IMR-90 (cell line): Measurements from ENCODE around the gene INSYN2A. TPM values are rescaled to one million over a fixed set of nuclear protein-coding genes. Genes with fewer than 3 reads are reported as not detected.

Source experiments
- ATAC-seq: fragments of 200-7000 bp; cut with Tn5 transposase; 2 replicates; pipeline ENCODE4 v1.9.1; 2020; ENCODE audit warnings: low read depth, mild to moderate bottlenecking, moderate library complexity
- BruUV-seq: library from RNA; stranded (reverse); fragments of 400-500 nt; replicated peaks from 2 replicates; lab custom pipeline; 2021; lab: Mats Ljungman, UMichigan
- CTCF ChIA-PET: fragments of 300-600 bp; formaldehyde crosslinking; extraction: SDS; loops from one replicate; lab custom pipeline; 2021; ENCODE audit warnings: antibody characterized with exemption; lab: Yijun Ruan, JAX
- POLR2A ChIA-PET: fragments of 300-600 bp; sonication (Branson Sonifier 250); formaldehyde crosslinking; loops from one replicate; lab custom pipeline; 2022; ENCODE audit warnings: antibody characterized with exemption; ENCODE audit not compliant: unreplicated experiment; lab: Charles Lee
- DNase-seq: peaks from one replicate; pipeline ENCODE4 v3.0.0; 2013
- H2AFZ ChIP-seq: replicated peaks from 2 replicates; pipeline ENCODE3; 2013; ENCODE audit warnings: low read length, mild to moderate bottlenecking; ENCODE audit not compliant: poor library complexity
- H2AK5ac ChIP-seq: 2 replicates; pipeline ENCODE4 v1.6.1; 2013; ENCODE audit warnings: low read depth, low read length, inconsistent platforms
- H2AK9ac ChIP-seq: replicated peaks from 2 replicates; pipeline ENCODE3; 2013; ENCODE audit warnings: mild to moderate bottlenecking, low read depth, low read length, moderate library complexity; ENCODE audit not compliant: poor library complexity
- H2BK120ac ChIP-seq: 2 replicates; pipeline ENCODE4 v1.6.1; 2013; ENCODE audit warnings: low read depth, low read length, inconsistent platforms
- H2BK15ac ChIP-seq: 3 replicates; pipeline ENCODE4 v1.6.1; 2013; ENCODE audit warnings: low read depth, low read length, inconsistent platforms
- H2BK20ac ChIP-seq: 2 replicates; pipeline ENCODE4 v1.6.1; 2013; ENCODE audit warnings: low read depth, mild to moderate bottlenecking, inconsistent platforms, low read length, moderate library complexity
- H2BK5ac ChIP-seq: 2 replicates; pipeline ENCODE4 v1.6.1; 2013; ENCODE audit warnings: mild to moderate bottlenecking, low read depth, low read length, inconsistent platforms; ENCODE audit not compliant: poor library complexity, severe bottlenecking
- H3K14ac ChIP-seq: replicated peaks from 2 replicates; pipeline ENCODE4 v1.6.1; 2013; ENCODE audit warnings: low read depth, low read length, inconsistent platforms
- H3K18ac ChIP-seq: 2 replicates; pipeline ENCODE4 v1.6.1; 2013; ENCODE audit warnings: low read depth, low read length, control low read depth
- H3K23ac ChIP-seq: 2 replicates; pipeline ENCODE4 v1.6.1; 2013; ENCODE audit warnings: low read depth, low read length, inconsistent platforms
- H3K27ac ChIP-seq: 2 replicates; pipeline ENCODE4 v1.5.1; 2013; ENCODE audit warnings: mild to moderate bottlenecking, control low read depth, low read length; ENCODE audit not compliant: insufficient read depth
- H3K27me3 ChIP-seq: 2 replicates; pipeline ENCODE4 v1.6.1; 2013; ENCODE audit warnings: low read length; ENCODE audit not compliant: control insufficient read depth, insufficient read depth
- H3K36me3 ChIP-seq: 2 replicates; pipeline ENCODE4 v1.6.1; 2013; ENCODE audit warnings: low read length, mixed read lengths; ENCODE audit not compliant: control insufficient read depth, insufficient read depth
- H3K4ac ChIP-seq: 2 replicates; pipeline ENCODE4 v1.6.1; 2013; ENCODE audit warnings: low read depth, low read length, inconsistent platforms
- H3K4me1 ChIP-seq: 2 replicates; pipeline ENCODE4 v1.6.1; 2013; ENCODE audit warnings: low read length, mixed read lengths; ENCODE audit not compliant: control insufficient read depth, insufficient read depth
- H3K4me2 ChIP-seq: 2 replicates; pipeline ENCODE4 v1.6.1; 2013; ENCODE audit warnings: low read depth, mild to moderate bottlenecking, control low read depth, low read length, moderate library complexity
- H3K4me3 ChIP-seq: 2 replicates; pipeline ENCODE4 v1.5.1; 2013; ENCODE audit warnings: low read depth, mild to moderate bottlenecking, control low read depth, low read length, moderate library complexity; ENCODE audit not compliant: insufficient read depth
- H3K56ac ChIP-seq: 2 replicates; pipeline ENCODE4 v1.6.1; 2013; ENCODE audit warnings: low read length, inconsistent platforms; ENCODE audit not compliant: insufficient read depth; ENCODE audit errors: extremely low read depth
- H3K79me1 ChIP-seq, 2 experiments: 2 replicates each; pipeline ENCODE4 v1.6.1; 2013; ENCODE audit warnings: low read length in 2 of 2, inconsistent platforms in 1 of 2, low read depth in 1 of 2
- H3K9ac ChIP-seq: 2 replicates; pipeline ENCODE4 v1.6.1; 2013; ENCODE audit warnings: low read depth, low read length, control low read depth
- H3K9me1 ChIP-seq: 2 replicates; pipeline ENCODE4 v1.6.1; 2013; ENCODE audit warnings: low read length, inconsistent platforms; ENCODE audit not compliant: insufficient read depth
- H3K9me3 ChIP-seq: 2 replicates; pipeline ENCODE4 v1.6.1; 2013; ENCODE audit warnings: low read length; ENCODE audit not compliant: control insufficient read depth, insufficient read depth
- H4K20me1 ChIP-seq: 2 replicates; pipeline ENCODE4 v1.6.1; 2013; ENCODE audit warnings: low read length, inconsistent platforms; ENCODE audit not compliant: insufficient read depth
- H4K5ac ChIP-seq: 2 replicates; pipeline ENCODE4 v1.6.1; 2013; ENCODE audit warnings: mild to moderate bottlenecking, low read depth, low read length, control low read depth
- H4K8ac ChIP-seq, 2 experiments: 2 replicates each; pipeline ENCODE4 v1.6.1; 2013; ENCODE audit warnings: low read depth in 2 of 2, low read length in 2 of 2, control low read depth in 1 of 2, inconsistent platforms in 1 of 2
- H4K91ac ChIP-seq: 2 replicates; pipeline ENCODE4 v1.6.1; 2013; ENCODE audit warnings: low read depth, low read length, inconsistent platforms; ENCODE audit not compliant: insufficient read depth
- BHLHE40 ChIP-seq: fragments of 150-350 bp; IDR thresholded peaks from 2 replicates; pipeline ENCODE4 v1.6.1; 2016; ENCODE audit warnings: mild to moderate bottlenecking, low read depth, low read length
- CEBPB ChIP-seq: IDR thresholded peaks from 2 replicates; pipeline ENCODE4 v1.6.1; 2012; ENCODE audit warnings: low read depth, low read length, improper control_type of control experiment
- CHD1 ChIP-seq: IDR thresholded peaks from 2 replicates; pipeline ENCODE4 v1.6.1; 2012; ENCODE audit warnings: low read depth, low read length, improper control_type of control experiment
- CTCF ChIP-seq: conservative IDR thresholded peaks from 2 replicates; pipeline ENCODE4 v1.5.1; 2012; ENCODE audit warnings: mild to moderate bottlenecking, low read depth, low read length, improper control_type of control experiment
- ELK1 ChIP-seq: fragments of 150-350 bp; IDR thresholded peaks from 2 replicates; pipeline ENCODE4 v1.6.1; 2016; ENCODE audit warnings: low read depth, mild to moderate bottlenecking, low read length, moderate library complexity, borderline replicate concordance
- FOS ChIP-seq: fragments of 150-350 bp; IDR thresholded peaks from 2 replicates; pipeline ENCODE4 v1.6.1; 2016; ENCODE audit warnings: low read depth, low read length
- MAFK ChIP-seq: IDR thresholded peaks from 2 replicates; pipeline ENCODE4 v1.6.1; 2012; ENCODE audit warnings: low read depth, low read length, improper control_type of control experiment
- MAZ ChIP-seq: IDR thresholded peaks from 2 replicates; pipeline ENCODE4 v1.6.1; 2012; ENCODE audit warnings: low read depth, mild to moderate bottlenecking, low read length, improper control_type of control experiment, moderate library complexity, borderline replicate concordance
- MXI1 ChIP-seq: IDR thresholded peaks from 2 replicates; pipeline ENCODE4 v1.6.1; 2012; ENCODE audit warnings: low read depth, mild to moderate bottlenecking, low read length, moderate library complexity, borderline replicate concordance
- NFE2L2 ChIP-seq: fragments of 150-350 bp; IDR thresholded peaks from 2 replicates; pipeline ENCODE4 v1.6.1; 2016; ENCODE audit warnings: low read depth, mild to moderate bottlenecking, low read length
- POLR2A ChIP-seq: IDR thresholded peaks from 2 replicates; pipeline ENCODE4 v1.6.1; 2012; ENCODE audit warnings: mild to moderate bottlenecking, low read depth, low read length
- RAD21 ChIP-seq: IDR thresholded peaks from 2 replicates; pipeline ENCODE4 v1.6.1; 2012; ENCODE audit warnings: low read length, improper control_type of control experiment
- RCOR1 ChIP-seq: IDR thresholded peaks from 2 replicates; pipeline ENCODE4 v1.6.1; 2012; ENCODE audit warnings: mild to moderate bottlenecking, low read length, improper control_type of control experiment; ENCODE audit not compliant: insufficient replicate concordance
- RFX5 ChIP-seq: IDR thresholded peaks from 2 replicates; pipeline ENCODE4 v1.8.0; 2012; ENCODE audit warnings: low read depth, mild to moderate bottlenecking, low read length, moderate library complexity
- SMC3 ChIP-seq: fragments of 150-350 bp; IDR thresholded peaks from 2 replicates; pipeline ENCODE4 v1.6.1; 2016; ENCODE audit warnings: low read depth, mild to moderate bottlenecking, antibody characterized with exemption, low read length, moderate library complexity
- USF2 ChIP-seq: fragments of 150-350 bp; IDR thresholded peaks from 2 replicates; pipeline ENCODE4 v1.6.1; 2017; ENCODE audit warnings: mild to moderate bottlenecking, antibody characterized with exemption, low read length, low read depth
- WGBS, 2 experiments: methylation state at CpG; one replicate each; pipeline versions ENCODE4 v1.1.5 to v1.1.7; 2013; ENCODE audit warnings: missing lambda C conversion rate in 2 of 2; ENCODE audit not compliant: insufficient read length in 1 of 2; ENCODE audit errors: extremely low coverage in 2 of 2; 5-methylcytosine and 5-hydroxymethylcytosine counted together
- dilution Hi-C: fragments of 300-500 bp; cut with HindIII; formaldehyde crosslinking; loops from one replicate; pipeline ENCODE4 v1.14.3; 2018; ENCODE audit warnings: low sequenced_read_pairs; ENCODE audit not compliant: unreplicated experiment
- in situ Hi-C: fragments of 300-500 bp; cut with MboI; formaldehyde crosslinking; loops from 3 replicates; pipeline ENCODE4 v1.14.3; 2019; ENCODE audit warnings: low sequenced_read_pairs, inconsistent platforms, mixed read lengths
- intact Hi-C: fragments of 100-400 bp; cut with micrococcal nuclease; formaldehyde crosslinking; loops from 2 replicates; pipeline ENCODE4 v1.10.0; 2022
- polyA plus RNA-seq, 3 experiments: library from polyadenylated mRNA; depleted of rRNA; stranded (reverse); fragments of >200 nt; gene quantifications; 2 replicates each; pipeline ENCODE4 v1.2.3, GENCODE V29; 2012; ENCODE audit warnings: low replicate concordance in 1 of 3
- total RNA-seq: library from RNA; depleted of rRNA; stranded (reverse); fragments of >200 nt; gene quantifications from 2 replicates; pipeline ENCODE4 v1.2.3, GENCODE V29; 2012

Gene INSYN2A
- total and polyA plus RNA-seq, 2 of the 4 experiments (the other 2 are of a cell fraction), result 0.10 to 0.18 TPM

DNA sequence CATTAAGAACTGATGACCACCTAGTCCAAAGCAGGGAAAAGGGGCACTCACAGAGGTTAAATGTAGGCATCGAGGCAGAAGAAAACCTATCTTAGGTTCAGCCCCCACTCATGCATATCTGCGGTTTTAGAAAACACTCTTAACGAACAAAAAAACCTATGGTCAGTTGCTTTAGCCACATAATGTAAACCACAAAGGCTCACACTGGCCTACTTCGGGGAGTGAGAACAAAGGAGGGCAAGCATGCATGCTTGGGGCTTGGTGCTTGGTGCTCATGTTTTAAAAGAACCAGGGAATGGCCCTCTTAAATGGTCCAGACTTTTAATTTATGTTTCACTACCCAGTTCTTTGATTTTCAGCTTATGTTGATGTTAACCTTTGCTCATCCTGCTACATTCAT is 14.2 kb downstream of the INSYN2A start:
- Histone ChIP-seq H3K4me3 (no peak overlapping the region), H3K27ac (no peak overlapping the region), H3K23ac (no peak overlapping the region), H4K8ac (no peak overlapping the region), H2AK9ac (no peak overlapping the region), H4K20me1 (peaks cover 5% of the 10 kb centered on the region; the same call in 1 of the 2 replicates), H4K91ac (no peak overlapping the region), H2BK20ac (no peak overlapping the region), H3K36me3 (peaks cover 10% of the 10 kb centered on the region), H2BK5ac (no peak overlapping the region), H3K9me1 (peaks cover 16% of the 10 kb centered on the region; the same call in 1 of the 2 replicates), H3K9me3 (no peaks in the 10 kb centered on the region), H3K4me1 (no peaks in the 10 kb centered on the region), H3K18ac (no peak overlapping the region), H3K4me2 (no peak overlapping the region), H3K14ac (no peak overlapping the region), H3K56ac (no peak overlapping the region), H3K27me3 (no peaks in the 10 kb centered on the region), H2AK5ac (no peak overlapping the region), H3K4ac (no peak overlapping the region), H2BK15ac (no peak overlapping the region), H2BK120ac (no peak overlapping the region), H4K5ac (no peak overlapping the region), H3K9ac (no peak overlapping the region), H3K79me1 (peaks cover 16 to 25% of the 10 kb centered on the region in 2 experiments), H2AFZ (no peak overlapping the region)
- dilution Hi-C loops (no loop called here), in situ Hi-C loops (no loop called here), intact Hi-C loops (no loop called here)
- POLR2A ChIA-PET, result no interaction called here
- no peak for TF ChIP-seq ELK1
- TF ChIP-seq USF2, result no peak
- TF ChIP-seq SMC3, result no peak
- no peak for TF ChIP-seq MAFK
- no peak for TF ChIP-seq RCOR1
- no peak for TF ChIP-seq MAZ
- no peak for TF ChIP-seq MXI1
- no peak for TF ChIP-seq CHD1
- TF ChIP-seq CTCF, result no peak
- TF ChIP-seq CEBPB, result no peak
- TF ChIP-seq POLR2A, result no peak
- TF ChIP-seq BHLHE40, result no peak
- TF ChIP-seq RFX5, result no peak
- TF ChIP-seq FOS, result no peak
- no peak for TF ChIP-seq RAD21
- TF ChIP-seq NFE2L2, result no peak
- WGBS, 2 experiments, result no CpG with 5 or more reads among the region's 4 CpGs
- no TSS peak for BruUV-seq
- DNase-seq (no peak), ATAC-seq (no peak)
- CTCF ChIA-PET, result interaction anchor here (1.1 kb wide), 1 partner anchor 11 kb away, joined by 8 read pairs; no protein-coding TSS in a partner anchor
